NCI-H2029 treated with DMSO at 0.1 percent for 48 hours (cell line): Measurements from ENCODE around the gene SLC49A3.
"Not testable (repeated sequence)": the region's sequence is repeated elsewhere in the genome, so short reads cannot be mapped to it uniquely, and the experiment has no call there.

ENCODE experiments used
- DNase-seq: peaks from one replicate; lab custom pipeline; 2025; lab: John Stamatoyannopoulos, UW

SLC49A3 gene

DNA sequence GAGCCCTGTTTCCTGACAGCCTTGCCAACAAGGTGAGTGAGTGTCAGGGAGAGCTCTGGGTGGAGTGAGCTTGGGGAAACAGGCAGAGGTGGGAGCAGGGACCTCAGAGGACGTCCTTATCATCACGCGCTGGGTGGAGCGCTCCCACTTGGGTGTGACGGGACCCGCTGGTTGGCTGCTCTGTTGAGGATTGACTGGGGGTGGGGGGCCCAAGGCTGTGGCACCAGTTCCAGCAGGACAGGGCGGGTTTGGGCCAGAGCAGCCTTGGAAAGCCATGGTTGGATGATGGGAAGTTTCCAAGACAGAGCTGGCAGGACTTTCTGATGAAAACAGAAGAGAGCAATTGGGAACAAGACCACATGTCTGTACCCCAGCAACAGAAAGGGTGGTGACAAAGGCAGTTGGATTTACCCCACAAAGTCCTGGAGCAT is 13.7 kb upstream of the SLC49A3 start:
- no peak for DNase-seq

DNA sequence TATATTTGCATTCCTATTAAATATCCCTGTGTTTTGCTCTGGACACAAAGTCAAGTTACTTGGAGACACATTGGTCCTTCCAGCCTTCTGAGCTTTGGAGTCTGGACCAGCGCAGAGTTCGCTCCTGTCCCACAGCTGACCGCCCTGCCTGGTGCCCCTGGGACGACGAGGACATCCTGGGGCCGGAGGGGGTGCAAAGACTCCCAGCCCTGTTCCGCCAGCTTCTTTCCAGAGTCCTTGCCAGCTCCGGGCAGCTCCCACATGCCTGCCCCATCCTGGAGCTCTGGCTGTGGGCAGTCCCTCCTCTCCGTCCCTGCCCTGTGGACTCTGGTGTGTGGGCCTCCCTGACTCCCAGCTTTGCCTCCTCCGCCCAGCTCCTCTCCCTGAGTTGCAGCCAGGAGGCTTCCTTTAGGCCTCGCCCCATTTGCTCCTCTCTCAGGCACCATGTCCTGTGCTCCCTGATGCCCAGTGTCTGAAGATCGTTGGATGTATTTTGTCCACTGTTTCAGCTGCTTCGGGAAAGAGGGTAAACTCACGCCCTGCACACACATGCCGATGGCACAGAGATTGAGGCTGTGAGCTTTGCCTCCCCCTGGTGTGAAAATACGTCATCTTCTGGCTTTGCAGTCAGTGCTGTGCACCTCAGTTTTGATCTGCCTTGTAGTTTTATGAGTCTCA is 11.8 kb upstream of the SLC49A3 start:
- no peak for DNase-seq

DNA sequence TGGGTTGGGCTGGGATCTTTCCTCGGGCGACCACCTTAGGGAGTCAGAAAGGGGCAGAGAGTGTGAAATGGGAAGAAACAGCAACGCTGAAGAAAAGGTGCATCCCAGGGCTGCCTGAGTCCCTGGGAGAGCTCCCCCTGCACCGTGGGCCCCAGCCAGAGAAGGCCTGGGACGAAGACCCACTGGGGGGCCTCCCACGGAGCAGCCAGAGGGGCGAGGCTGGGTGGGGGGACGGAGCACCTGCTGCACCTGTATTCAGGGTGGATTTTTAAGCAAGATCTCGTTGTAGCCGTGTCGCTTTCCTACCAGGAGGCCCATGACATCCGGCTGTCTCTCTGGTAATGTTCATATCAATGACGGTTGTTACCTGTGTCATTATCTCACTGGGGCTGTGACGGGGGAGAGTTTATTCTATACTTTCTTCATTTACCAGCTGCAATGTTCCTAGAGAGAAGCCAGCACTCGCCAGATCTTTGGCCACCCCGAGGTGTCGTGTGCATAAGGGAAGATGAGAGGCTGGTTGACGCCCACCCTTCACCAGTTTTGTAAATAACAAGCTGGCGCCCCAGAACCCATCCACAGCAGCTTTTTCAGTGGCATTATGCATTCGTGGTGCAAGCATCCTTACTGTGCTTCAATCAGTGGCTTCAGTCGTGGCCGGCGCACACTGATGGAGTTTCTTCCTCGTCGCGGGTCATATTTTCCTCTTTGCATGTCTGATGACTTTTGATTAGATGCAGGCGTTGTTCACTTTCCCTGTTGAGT is 11.0 kb upstream of the SLC49A3 start:
- DNase-seq: no peak

DNA sequence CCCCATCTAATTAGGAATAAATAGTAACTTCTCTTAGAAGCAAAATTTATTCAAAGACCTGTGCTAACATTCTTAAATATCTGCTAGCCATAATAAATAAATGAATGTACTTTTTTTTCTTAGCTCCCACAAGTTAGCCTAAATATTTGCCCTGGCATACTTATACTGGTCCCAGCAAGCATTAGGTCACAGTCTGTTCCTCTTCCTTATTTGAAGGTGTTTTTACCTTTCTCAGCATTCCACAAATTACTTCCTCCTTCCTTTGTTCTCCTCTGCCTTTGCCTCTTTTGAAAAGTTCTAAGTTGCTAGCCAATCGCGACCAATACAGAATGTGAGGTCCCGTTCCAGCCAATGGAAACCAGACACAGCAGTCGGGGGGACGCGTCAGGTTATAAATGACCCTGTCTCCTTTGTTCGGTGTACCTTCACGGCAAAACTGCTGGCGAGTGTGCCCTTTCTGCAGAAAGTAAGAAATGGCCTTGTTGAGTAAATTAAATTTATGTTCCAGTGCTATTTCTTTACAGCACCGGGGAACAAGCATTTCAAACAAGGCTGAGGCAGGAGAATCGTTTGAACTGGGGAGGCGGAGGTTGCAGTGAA is 5.5 kb upstream of the SLC49A3 start:
- not testable (repeated sequence) for DNase-seq

DNA sequence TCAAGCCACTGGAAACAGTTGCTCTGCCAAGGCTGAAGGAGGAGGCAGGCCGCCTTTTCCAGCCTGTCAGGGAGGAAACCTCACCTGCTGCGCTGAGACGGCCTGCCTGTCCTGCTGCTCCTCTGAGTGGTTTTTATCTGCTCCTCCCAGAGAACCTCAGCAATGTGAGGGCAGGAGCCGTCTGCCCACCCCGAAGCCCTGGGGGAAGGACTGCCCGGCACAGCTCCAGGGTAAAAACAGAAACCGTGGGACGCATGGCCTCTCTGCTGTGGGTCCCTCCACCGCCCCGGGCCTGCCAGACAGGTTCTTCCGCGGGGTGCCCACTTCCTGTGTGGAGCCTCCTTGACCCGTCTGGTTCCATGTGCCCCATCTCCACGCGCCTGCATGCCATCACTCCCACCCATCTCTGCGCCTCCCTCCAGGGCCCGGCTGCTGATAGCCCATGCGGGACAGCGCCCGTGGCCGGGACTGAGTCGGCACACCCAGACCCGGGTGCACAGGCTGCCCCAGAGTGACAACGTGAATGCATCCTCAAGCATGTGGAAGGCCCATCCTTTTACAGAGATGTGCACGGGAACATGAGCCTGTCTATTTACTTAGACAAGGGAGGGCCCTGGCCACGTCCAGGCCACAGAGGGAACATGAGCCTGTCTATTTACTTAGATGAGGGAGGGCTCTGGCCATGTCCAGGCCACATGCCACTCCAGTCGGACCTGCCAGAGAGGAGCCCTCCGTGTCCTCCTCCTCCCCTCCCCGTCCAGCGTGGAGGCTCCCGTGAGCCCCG is 4.0 kb upstream of the SLC49A3 start:
- no peak for DNase-seq

DNA sequence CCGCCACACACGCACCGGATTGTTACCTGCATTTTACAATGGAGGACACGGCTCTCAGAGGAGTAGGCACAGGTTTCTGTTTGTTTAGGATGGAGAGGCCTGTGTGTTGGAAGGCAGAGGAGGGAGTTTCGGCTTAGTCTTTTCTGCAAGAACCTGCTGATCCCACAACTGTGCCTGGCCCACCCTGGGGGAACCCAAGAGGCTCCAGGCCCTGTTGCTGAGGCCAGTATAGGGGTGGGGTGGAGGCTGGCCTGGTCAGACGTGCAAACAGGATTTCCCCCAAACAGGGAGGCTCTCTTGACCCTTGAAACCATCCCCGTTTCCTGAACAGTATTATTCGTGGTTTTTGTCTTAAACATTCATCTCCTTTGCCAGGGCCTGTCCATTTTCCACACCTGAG is 772 bp upstream of the SLC49A3 start:
- DNase-seq: no peak

DNA sequence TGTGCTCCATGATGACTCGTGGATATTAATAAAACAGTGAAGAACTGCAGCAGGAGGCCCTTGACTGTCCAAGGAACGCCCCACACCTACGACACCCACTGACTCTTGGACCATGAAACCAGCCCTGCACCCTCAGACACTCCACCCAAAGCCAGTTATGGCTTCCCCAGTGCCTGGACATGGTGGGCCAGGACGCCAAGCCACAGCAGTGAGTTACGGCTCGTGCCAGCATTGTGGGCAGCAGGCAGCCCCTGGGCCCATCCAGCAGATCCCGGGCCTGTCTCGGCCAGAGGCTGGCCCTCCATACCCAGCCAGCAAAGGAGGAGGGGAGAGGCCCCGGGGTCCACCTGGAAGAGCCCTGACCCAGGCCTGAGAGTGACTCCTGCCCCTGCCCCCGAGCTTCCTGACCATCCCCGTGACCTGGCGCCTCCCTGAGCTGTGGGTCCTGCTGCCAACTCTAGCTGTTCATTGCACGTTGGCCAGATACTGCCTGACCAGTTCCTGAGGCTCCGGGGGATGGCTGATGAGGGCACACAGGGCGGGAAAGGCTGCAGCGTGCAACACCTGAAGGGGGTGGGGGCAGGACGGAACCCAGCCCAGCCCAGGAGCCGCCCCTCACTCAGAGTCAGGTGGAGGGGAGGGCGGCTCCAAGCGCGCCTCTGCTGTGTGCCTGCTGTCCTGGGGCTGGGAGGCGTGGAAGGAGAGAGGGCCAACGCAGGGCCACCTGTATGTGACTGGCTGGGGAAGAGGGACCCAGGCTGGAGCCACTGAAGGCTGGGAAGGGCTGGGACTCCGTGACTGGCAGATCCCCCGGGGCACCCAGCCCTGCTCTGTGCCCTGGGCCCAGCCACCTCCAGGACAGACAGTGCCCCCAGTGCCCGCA is 739 bp downstream of the SLC49A3 start:
- no peak for DNase-seq

DNA sequence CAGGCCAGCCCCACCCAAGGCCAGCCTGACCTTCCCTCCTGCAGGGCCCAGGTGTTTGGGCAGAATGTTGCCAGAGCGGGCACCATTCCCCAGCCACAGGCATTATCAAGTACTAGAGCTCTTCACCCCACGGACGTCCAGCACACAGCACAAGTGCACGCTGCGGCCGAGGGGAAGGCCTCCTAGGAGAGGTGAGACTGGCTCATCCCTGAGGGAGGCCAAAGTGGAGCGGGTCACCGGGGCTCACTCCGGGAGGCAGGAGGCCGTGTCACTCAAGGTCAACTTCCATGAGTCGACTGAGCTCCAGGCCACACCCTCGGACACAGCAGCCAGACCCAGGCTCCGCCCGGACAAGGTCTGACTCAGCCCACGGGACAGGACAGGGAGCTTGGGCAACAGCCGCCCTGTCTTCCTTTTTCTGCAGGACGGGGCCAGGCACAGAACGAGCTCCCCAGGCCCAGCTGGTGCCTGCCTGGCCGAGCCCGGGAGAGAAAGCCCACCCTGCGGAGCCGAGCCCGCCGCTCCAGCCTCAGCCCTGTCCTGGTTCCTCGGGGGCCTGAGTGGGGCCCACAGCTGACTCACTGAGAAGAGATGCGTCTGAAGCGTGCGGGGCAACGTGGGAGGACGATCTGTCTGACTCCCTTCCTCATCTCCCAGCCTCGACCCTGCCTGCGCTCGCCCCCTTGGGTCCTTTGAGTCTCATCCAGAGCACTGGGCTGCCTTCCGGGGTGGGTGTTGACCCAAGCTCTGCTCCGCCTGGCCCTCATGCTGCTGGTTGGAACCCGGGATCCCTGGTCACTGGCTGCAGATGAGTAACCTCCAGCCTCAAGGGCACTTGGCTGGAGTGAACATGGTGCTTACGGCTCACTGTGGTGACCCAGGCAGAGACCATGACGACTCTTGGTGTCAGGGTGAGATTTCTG is 1.6 kb downstream of the SLC49A3 start:
- DNase-seq: no peak

DNA sequence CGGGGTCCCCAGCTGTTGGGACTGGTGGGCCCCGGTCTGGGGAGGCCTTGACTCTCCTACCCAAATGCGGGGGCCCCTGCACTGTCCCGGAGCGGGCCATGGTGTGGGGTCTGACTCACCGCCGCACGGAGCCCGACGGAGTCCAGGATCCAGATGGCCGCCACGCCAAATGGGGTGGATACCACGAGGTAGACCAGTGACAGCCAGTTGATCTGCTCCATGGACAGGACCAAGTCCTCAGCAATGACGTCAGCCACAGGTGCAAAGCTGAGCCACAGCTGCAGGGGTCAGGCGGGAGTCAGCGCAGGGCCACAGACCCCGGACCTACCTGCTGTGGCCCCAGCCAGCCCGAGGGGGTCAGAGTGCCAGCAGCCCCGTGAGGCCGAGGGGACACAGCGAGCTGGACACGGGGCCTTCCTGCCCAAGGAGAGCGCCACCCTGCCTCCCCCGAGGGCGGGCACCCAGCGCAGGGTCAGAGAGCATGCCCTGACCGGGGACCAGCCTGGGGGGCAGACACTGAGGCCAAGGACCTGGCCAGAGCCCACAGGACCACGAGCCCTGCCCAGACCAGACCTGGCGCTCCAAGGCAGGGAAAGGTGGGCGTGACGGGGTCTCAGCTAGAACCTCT is 2.4 kb downstream of the SLC49A3 start:
- DNase-seq: no peak

DNA sequence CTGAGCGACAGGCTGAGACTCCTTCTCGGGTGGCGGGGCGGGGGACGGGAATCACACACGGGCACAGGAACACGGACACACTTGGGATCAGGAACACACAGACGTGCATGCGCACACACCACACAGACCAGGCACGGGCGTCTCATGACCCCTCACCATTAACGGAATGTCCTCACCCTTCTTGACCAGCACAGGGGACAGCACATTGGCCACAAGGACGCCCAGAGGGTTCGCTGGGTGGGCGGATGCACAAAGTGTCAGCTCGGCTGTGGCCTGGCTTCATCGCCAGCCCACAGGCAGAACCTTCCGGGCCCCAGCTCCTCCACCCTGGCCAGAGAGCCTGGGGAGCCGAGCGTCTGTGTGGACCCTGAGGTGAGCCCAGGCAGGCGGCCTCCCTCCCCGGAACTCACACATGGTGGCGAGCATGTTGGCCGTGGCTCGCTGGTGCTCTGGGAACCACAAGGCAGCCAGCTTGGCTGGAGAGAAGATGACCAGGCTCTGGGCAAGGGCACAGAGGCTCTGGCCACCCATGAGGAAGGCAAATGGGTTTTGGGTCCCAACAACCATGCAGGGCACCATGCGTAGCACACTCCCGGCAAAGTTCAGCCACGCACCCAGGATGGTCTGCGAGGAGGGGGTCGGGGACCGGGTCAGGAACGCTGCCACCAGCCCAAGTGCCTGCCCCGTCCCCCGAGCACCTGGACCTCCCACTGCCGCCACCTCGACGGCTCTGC is 3.1 kb downstream of the SLC49A3 start:
- DNase-seq: no peak

DNA sequence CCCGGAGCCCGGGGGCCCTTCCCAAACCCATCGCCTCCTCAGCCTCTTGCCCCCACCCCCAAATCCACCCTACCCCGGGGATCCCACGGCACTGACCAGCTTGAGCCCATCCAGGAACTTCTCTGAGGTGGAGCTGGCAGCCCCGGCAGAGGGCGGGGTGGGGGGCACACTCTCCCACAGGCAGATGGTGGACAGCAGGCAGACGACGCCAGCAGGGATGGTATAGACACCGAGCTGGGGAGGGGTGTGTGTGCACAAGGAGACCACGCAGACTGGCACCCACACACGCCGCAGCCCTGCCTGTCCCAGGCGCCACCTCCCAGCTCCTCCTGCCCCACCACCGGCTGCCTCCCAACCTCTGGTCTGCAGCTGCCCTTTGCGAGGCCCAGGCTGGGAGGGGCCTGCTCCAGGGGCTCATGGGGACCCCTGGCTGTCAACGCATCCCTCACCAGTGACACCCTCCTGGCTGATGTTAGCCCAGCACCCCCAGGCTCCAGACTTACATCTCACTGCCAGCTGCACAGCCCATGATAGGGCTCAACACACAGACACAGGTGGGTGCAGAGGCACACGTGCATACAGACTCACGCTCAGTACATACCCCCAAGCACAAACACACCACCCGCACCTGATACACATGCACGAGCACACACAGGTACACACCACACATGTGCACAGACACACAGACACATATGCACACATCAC is 4.2 kb downstream of the SLC49A3 start:
- DNase-seq: no peak

DNA sequence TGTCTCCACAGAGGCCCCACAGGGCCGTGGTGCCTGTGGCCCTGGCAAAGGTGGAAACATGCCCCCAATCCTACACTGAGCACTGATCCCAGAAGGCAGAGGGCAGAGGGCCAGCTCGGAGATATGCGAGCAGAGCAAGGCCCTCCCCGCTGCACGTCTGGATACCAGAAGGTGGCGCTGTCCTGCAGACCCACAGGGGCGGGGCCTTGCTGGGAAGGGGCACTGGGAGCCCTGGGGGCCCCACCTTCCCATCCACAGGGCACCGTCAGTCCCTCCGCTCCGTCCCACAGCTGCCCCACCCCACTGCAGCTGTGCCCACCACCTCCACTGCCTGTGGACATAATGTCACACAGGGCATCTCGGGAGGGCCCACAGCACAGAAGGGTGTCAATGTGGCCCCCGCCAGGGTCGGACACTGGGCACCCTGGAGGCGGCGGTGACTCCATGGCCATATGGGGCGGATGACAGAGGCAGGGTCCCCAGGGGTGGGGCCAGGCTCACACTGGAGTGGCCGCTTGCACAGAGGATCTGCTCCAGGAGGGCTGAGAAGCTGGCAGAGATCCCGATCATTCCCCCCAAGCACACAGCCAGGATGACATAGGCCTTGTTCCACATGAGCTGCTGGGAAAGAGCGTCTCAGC is 4.8 kb downstream of the SLC49A3 start:
- DNase-seq: peak; percentile 3

DNA sequence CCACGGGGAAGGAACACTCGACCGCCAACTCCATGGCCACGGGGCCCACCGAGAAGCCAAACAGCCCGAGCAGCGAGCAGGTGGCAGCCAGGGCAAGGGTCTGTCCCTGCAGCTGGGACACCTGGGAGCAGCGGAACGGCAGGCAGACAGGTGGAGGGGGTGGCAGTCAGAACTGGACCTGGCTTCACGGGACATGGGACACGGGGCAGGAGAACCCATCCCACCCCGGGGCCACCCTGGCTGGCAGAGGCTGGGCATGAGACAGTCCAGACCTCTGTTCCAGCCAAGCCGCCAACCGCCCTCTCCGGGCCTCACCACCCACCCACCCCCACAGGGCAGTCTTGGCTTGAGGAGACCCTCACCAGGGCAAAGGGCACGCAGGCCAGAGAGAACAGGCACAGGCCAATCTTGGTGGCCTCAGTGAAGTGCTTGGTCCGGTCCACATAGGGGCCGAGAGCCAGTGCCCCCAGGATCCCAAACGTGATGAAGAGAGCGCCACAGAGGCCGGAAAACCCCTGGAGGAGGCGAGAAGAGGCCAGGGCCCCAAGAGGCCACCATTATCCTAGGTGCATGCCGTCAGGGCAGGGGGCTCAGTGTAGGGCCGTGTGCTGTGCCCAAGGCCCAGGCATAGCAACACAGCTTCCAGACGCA is 5.6 kb downstream of the SLC49A3 start:
- DNase-seq: no peak

DNA sequence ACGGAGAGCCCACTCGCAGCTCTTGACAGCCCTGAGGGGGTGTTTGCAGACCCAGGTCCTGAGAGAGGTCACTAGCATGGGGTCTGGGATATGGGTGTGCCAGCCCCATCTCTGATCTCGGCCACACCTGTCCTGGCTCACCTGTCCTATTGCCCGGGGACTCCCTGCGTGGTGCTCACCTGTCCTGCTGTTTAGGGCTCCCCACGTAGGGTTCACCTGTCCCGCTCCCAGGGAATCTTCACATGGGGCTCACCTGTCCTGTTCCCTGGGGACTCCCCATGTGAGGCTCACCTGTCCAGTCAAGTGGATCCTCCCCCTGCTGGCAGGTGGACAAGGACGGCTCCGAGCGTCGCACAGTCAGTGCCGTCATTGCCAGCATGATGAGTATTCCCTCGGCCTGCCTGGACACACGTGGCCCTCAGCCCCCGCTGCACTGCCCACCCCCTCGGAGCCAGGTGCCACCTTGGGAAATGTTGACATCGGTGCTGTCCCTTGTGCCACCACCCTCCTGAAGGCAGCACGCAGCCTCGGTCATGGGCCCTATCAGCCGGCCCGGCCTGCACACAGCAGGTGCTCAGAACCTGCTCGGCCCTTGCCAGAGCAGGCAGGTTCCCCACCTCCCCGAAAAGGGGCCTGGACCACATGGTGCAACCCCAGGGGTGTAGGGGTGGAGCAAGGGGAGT is 6.3 kb downstream of the SLC49A3 start:
- no peak for DNase-seq

DNA sequence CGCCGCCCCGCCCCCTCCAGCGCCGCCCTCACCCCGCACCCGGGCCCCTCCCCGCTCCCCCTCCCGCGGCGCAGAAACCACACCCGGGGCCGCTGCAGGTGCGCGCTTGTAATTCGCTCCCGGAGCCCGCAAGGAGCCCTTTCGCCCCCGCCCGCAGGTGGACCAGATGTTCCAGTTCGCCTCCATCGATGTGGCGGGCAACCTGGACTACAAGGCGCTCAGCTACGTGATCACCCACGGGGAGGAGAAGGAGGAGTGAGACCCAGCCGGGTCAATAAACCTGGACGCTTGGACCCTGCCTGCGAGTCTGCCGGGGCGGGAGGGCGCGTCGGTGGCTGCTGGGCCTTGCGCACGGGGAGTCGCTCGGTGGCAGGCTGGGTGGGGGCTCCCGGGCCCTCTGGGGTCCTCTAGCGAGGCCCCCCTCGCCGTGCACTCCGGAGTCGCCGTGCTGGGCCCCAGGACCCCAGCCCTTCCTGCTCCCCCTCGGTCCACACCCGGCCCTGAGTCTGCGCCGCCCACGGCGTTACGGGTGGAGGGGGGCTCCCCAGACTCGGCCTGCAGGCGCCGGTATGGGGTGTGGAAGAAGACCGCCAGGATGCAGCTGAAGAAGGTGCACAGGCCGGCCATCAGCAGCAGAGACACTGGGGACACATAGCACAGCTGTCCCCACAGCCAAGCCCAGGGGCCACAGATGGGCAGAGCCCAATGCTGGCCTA is 7.1 kb downstream of the SLC49A3 start:
- DNase-seq: no peak

DNA sequence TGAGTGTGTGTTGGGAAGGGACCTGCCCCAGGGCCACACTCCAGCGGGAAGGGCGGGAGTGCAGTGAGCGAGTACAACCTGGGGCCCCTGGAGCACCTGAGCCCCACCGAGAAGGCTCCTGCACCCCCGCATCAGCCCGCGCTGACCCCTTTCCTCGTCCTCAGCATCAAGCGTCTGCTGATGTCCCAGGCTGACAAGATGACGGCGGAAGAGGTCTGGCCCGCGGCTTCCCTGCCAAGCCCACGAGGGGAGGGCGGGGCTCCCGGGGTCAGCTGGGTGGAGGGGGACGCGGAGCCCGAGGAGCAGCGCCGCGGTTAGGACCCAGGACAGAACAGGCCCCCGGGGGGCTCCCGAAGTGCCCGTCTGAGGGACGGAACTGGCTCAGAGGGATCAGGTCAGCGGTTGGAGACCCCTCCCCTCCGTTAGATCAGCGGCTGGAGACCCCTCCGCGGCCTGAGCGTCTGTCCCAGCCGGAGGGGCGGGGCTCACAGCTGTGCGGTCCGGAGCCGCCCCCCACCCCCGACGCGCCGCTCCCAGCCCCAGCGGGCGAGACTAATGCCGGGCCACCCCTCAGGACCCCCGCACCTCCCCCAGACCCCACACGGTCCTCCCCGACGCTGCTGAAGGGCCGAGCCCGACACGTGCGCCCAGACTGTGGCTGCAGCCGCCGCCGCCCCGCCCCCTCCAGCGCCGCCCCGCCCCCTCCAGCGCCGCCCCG is 7.9 kb downstream of the SLC49A3 start:
- no peak for DNase-seq
